Breast epithelium (tissue), 3 donors: ENCODE results near the gene XYLT1.

ENCODE experiments used
- POLR2A ChIP-seq: fragments of 450-650 bp; IDR thresholded peaks from one replicate; pipeline ENCODE4 v1.6.1; 2016; ENCODE audit warnings: antibody characterized with exemption, mild to moderate bottlenecking, moderate library complexity
- POLR2AphosphoS5 ChIP-seq, 3 donors: sonication (generic); formaldehyde crosslinking; IDR thresholded peaks; one replicate each; pipeline ENCODE4 v1.6.1; 2017; ENCODE audit warnings: antibody characterized with exemption in 3 of 3
- TF ChIP-seq, protein P1 (sequence below), 3 donors: fragments of 450-650 bp; IDR thresholded peaks; one replicate each; pipeline ENCODE4 v1.5.1; 2016 to 2017; ENCODE audit warnings: antibody characterized with exemption in 3 of 3, mild to moderate bottlenecking in 3 of 3, moderate library complexity in 3 of 3

- TF ChIP-seq POLR2AphosphoS5 (IDR thresholded peaks at IDR 0.05) (no peak), POLR2A (no peak)
- TF ChIP-seq, protein P1, sequence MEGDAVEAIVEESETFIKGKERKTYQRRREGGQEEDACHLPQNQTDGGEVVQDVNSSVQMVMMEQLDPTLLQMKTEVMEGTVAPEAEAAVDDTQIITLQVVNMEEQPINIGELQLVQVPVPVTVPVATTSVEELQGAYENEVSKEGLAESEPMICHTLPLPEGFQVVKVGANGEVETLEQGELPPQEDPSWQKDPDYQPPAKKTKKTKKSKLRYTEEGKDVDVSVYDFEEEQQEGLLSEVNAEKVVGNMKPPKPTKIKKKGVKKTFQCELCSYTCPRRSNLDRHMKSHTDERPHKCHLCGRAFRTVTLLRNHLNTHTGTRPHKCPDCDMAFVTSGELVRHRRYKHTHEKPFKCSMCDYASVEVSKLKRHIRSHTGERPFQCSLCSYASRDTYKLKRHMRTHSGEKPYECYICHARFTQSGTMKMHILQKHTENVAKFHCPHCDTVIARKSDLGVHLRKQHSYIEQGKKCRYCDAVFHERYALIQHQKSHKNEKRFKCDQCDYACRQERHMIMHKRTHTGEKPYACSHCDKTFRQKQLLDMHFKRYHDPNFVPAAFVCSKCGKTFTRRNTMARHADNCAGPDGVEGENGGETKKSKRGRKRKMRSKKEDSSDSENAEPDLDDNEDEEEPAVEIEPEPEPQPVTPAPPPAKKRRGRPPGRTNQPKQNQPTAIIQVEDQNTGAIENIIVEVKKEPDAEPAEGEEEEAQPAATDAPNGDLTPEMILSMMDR (IDR thresholded peaks at IDR 0.05) = no peak
These were observed 391.7 kb downstream of the XYLT1 start for GRCh38 chr16:17078931-17079631.
